OCI-LY3 (cell line): ENCODE data around the gene ACMSD.

ENCODE experiments used
- EZH2phosphoT487 ChIP-seq: fragments of 200-600 bp; shearing (Covaris generic); IDR thresholded peaks from 2 replicates; pipeline ENCODE4 v1.6.1; 2018; ENCODE audit warnings: antibody characterized with exemption, mixed run types, low read depth
- TF ChIP-seq, protein P1 (sequence below): fragments of 200-600, 300-600 bp; sonication (generic); IDR thresholded peaks from 2 replicates; pipeline ENCODE4 v1.5.1; 2014; ENCODE audit warnings: antibody characterized with exemption, low read length, low read depth

DNA sequence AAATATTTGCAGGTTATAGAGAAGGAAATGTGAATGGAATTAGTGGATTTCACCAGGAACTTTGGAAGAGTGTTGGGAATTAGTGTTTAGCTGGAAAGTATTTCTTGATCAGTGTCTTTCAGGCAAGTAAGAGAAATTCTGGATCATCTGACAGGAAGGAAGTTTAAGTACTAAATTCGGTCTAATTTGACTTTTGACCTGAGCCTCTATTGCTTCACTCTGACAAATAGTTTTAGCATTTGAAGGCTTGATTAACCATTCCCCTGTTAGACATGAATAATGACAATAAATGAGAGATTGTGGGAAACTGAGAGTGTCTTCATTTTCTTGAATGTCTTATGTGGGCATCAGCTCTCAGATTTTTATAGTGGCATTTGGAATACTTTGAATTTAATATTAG, 96.2 kb downstream of the ACMSD start:
- TF ChIP-seq, protein P1, sequence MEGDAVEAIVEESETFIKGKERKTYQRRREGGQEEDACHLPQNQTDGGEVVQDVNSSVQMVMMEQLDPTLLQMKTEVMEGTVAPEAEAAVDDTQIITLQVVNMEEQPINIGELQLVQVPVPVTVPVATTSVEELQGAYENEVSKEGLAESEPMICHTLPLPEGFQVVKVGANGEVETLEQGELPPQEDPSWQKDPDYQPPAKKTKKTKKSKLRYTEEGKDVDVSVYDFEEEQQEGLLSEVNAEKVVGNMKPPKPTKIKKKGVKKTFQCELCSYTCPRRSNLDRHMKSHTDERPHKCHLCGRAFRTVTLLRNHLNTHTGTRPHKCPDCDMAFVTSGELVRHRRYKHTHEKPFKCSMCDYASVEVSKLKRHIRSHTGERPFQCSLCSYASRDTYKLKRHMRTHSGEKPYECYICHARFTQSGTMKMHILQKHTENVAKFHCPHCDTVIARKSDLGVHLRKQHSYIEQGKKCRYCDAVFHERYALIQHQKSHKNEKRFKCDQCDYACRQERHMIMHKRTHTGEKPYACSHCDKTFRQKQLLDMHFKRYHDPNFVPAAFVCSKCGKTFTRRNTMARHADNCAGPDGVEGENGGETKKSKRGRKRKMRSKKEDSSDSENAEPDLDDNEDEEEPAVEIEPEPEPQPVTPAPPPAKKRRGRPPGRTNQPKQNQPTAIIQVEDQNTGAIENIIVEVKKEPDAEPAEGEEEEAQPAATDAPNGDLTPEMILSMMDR = no peak
- no peak for TF ChIP-seq EZH2phosphoT487
